Endodermal cell (in vitro differentiated cells): Measurements from ENCODE around the gene GNAO1. TPM values are rescaled to one million over a fixed set of nuclear protein-coding genes. Genes with fewer than 3 reads are reported as not detected.

Experiments used
- DNase-seq: peaks from one replicate; pipeline ENCODE4 v3.0.0-alpha.2; 2017
- H3K27ac ChIP-seq: 2 replicates; pipeline ENCODE4 v1.5.1; 2013; ENCODE audit warnings: mild to moderate bottlenecking, low read depth, low read length, moderate library complexity
- H3K27me3 ChIP-seq: 2 replicates; pipeline ENCODE4 v1.6.1; 2013; ENCODE audit warnings: mild to moderate bottlenecking, low read length, moderate library complexity; ENCODE audit not compliant: insufficient read depth, control insufficient read depth, poor library complexity, severe bottlenecking
- H3K36me3 ChIP-seq: 2 replicates; pipeline ENCODE4 v1.7.0; 2013; ENCODE audit warnings: mild to moderate bottlenecking, low read length, moderate library complexity; ENCODE audit not compliant: control insufficient read depth, insufficient read depth
- H3K4me1 ChIP-seq: one replicate; pipeline ENCODE4 v1.7.0; 2013; ENCODE audit warnings: low read length; ENCODE audit not compliant: control insufficient read depth, insufficient read depth
- H3K4me3 ChIP-seq: 2 replicates; pipeline ENCODE4 v1.5.1; 2013; ENCODE audit warnings: mild to moderate bottlenecking, low read length, moderate library complexity
- H3K9ac ChIP-seq: 2 replicates; pipeline ENCODE4 v1.6.1; 2013; ENCODE audit warnings: mild to moderate bottlenecking, low read length, moderate library complexity; ENCODE audit not compliant: poor library complexity, severe bottlenecking; ENCODE audit errors: extremely low read depth
- H3K9me3 ChIP-seq: 2 replicates; pipeline ENCODE4 v1.6.1; 2013; ENCODE audit warnings: mild to moderate bottlenecking, low read length, moderate library complexity; ENCODE audit not compliant: control insufficient read depth
- H3K27ac Mint-ChIP-seq: 2 replicates; pipeline ENCODE4 v1.8.0; 2020; ENCODE audit warnings: mixed read lengths
- H3K27me3 Mint-ChIP-seq: 2 replicates; pipeline ENCODE4 v1.8.0; 2021; ENCODE audit warnings: mild to moderate bottlenecking, mixed read lengths; ENCODE audit not compliant: insufficient read depth
- H3K36me3 Mint-ChIP-seq: 2 replicates; pipeline ENCODE4 v1.8.0; 2020; ENCODE audit warnings: low read depth, mixed read lengths
- H3K4me1 Mint-ChIP-seq: 2 replicates; pipeline ENCODE4 v1.8.0; 2020; ENCODE audit warnings: mixed read lengths
- H3K4me3 Mint-ChIP-seq: 2 replicates; pipeline ENCODE4 v1.8.0; 2020; ENCODE audit warnings: mild to moderate bottlenecking, moderate library complexity, mixed read lengths
- H3K9me3 Mint-ChIP-seq: 2 replicates; pipeline ENCODE4 v1.8.0; 2020; ENCODE audit warnings: mild to moderate bottlenecking, mixed read lengths
- CTCF ChIP-seq: fragments of 200-600 bp; sonication (generic); conservative IDR thresholded peaks from 2 replicates; pipeline ENCODE4 v1.5.0; 2021; ENCODE audit warnings: antibody characterized with exemption, mild to moderate bottlenecking
- WGBS, 2 experiments: methylation state at CpG; one replicate each; pipeline versions ENCODE4 v1.1.5 to v1.1.7; 2013; ENCODE audit warnings: missing lambda C conversion rate in 2 of 2, mixed read lengths in 1 of 2; ENCODE audit not compliant: insufficient coverage in 1 of 2, insufficient read length in 1 of 2; 5-methylcytosine and 5-hydroxymethylcytosine counted together
- total RNA-seq, 2 donors: library from RNA; stranded (reverse); fragmentation: NEBNext Ultra II Directional in 1 of 2; extraction: Animal tissue kit (Norgen Biotek cat#: 25700) in 1 of 2; gene quantifications; 2 replicates in 1 of 2; 3 replicates in 1 of 2; pipeline ENCODE4 v1.2.1, GENCODE V29; 2021

Gene GNAO1
- total RNA-seq, 2 donors from 2014 or later = 2.7 to 7.1 TPM

GRCh38 chr16:56300891-56301850, 109.9 kb downstream of the GNAO1 start:
- Histone ChIP-seq H3K9ac (no peak overlapping the region), H3K9me3 (no peaks in the 10 kb centered on the region), H3K27me3 (peaks cover 10% of the 10 kb centered on the region), H3K4me1 (peaks cover 6% of the 10 kb centered on the region), H3K4me3 (no peak overlapping the region), H3K36me3 (no peaks in the 10 kb centered on the region), H3K27ac (no peak overlapping the region)
- Mint-ChIP-seq H3K4me3 (no peak overlapping the region), H3K36me3 (no peaks in the 10 kb centered on the region), H3K9me3 (no peaks in the 10 kb centered on the region), H3K27ac (no peak overlapping the region), H3K4me1 (peaks cover 19% of the 10 kb centered on the region), H3K27me3 (peaks cover 65% of the 10 kb centered on the region)
- WGBS, 2 experiments = 82 to 85% methylated on average over 12 to 14 of the region's 14 CpGs
- no peak for DNase-seq
- TF ChIP-seq CTCF = no peak

DNA sequence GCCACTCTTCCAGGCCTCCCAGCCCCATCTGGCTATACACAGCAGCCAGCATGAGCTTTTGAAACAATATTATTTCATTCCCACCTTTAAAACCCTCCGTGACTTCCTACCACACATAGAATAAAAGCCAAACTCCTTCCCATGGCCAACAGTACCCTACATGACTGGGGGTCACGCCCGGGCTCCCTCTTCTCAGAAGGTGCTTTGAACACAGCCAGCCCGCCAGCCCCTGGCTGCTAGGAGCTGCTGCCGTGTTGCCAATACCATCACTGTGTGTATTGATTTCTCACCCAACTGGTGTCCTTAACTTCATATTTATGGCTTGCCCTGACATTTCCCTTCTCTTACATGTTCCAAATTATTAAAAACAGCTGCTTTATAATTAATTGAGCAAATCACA, 111.2 kb downstream of the GNAO1 start:
- no peaks in the 10 kb centered on the region for H3K36me3 Mint-ChIP-seq
- H3K9me3 Mint-ChIP-seq = no peaks in the 10 kb centered on the region
- H3K4me3 ChIP-seq = no peak overlapping the region
- H3K9ac ChIP-seq = no peak overlapping the region
- no peaks in the 10 kb centered on the region for H3K27me3 ChIP-seq
- no peak for TF ChIP-seq CTCF
- peaks cover 57% of the 10 kb centered on the region for H3K27me3 Mint-ChIP-seq
- H3K36me3 ChIP-seq = no peaks in the 10 kb centered on the region
- DNase-seq = no peak
- H3K4me3 Mint-ChIP-seq = no peak overlapping the region
- no peaks in the 10 kb centered on the region for H3K9me3 ChIP-seq
- no peak overlapping the region for H3K27ac Mint-ChIP-seq
- 90 to 95% methylated on average over 5 of the region's 5 CpGs for WGBS, 2 experiments
- H3K27ac ChIP-seq = no peak overlapping the region
- H3K4me1 Mint-ChIP-seq = peaks cover 25% of the 10 kb centered on the region
- peaks cover 17% of the 10 kb centered on the region for H3K4me1 ChIP-seq

- H3K4me1 Mint-ChIP-seq = peaks cover 25% of the 10 kb centered on the region
- no peak overlapping the region for H3K9ac ChIP-seq
Observed at GRCh38 chr16:56303066-56303715, 111.9 kb downstream of the GNAO1 start.

More at GRCh38 chr16:56303066-56303715, 111.9 kb downstream of the GNAO1 start:
- Histone ChIP-seq H3K36me3 (no peaks in the 10 kb centered on the region), H3K4me1 (peaks cover 17% of the 10 kb centered on the region), H3K9me3 (no peaks in the 10 kb centered on the region), H3K27ac (no peak overlapping the region), H3K27me3 (no peaks in the 10 kb centered on the region), H3K4me3 (no peak overlapping the region)
- no peak overlapping the region for H3K27ac Mint-ChIP-seq
- H3K27me3 Mint-ChIP-seq = peaks cover 53% of the 10 kb centered on the region
- TF ChIP-seq CTCF = no peak
- DNase-seq = no peak
- H3K36me3 Mint-ChIP-seq = no peaks in the 10 kb centered on the region
- WGBS, 2 experiments = 87 to 92% methylated on average over 10 to 13 of the region's 13 CpGs
- no peak overlapping the region for H3K4me3 Mint-ChIP-seq
- H3K9me3 Mint-ChIP-seq = no peaks in the 10 kb centered on the region
